Esophagus muscularis mucosa (tissue), 4 donors: Measurements from ENCODE around the gene RNU5B-1. TPM values are rescaled to one million over a fixed set of nuclear protein-coding genes. Genes with fewer than 3 reads are reported as not detected.

Source experiments
- DNase-seq: peaks from one replicate; pipeline ENCODE4 v3.0.0-alpha.2; 2017; ENCODE audit errors: extremely low spot score
- H3K27ac ChIP-seq, 4 donors: fragments of 200-600 bp; sonication (generic); replicated peaks in 1 of 4; 1 replicate in 3 of 4; 2 replicates in 1 of 4; pipeline ENCODE4 v1.5.1; 2016 to 2019; ENCODE audit warnings: mild to moderate bottlenecking in 1 of 4
- H3K27me3 ChIP-seq, 4 donors: fragments of 200-600 bp; sonication (generic); one replicate each; pipeline versions ENCODE4 v1.5.1 to v1.6.0; 2016 to 2019
- H3K36me3 ChIP-seq, 4 donors: fragments of 200-600 bp; sonication (generic); one replicate each; pipeline ENCODE4 v1.5.1; 2016 to 2019
- H3K4me1 ChIP-seq, 4 donors: fragments of 200-600 bp; sonication (generic); one replicate each; pipeline ENCODE4 v1.5.1; 2016 to 2019
- H3K4me3 ChIP-seq, 4 donors: fragments of 200-600 bp; sonication (generic); 1 replicate in 2 of 4; 2 replicates in 2 of 4; pipeline ENCODE4 v1.5.1; 2016 to 2019; ENCODE audit warnings: mild to moderate bottlenecking in 4 of 4, moderate library complexity in 1 of 4
- H3K9me3 ChIP-seq, 4 donors: fragments of 200-600 bp; sonication (generic); 1 replicate in 3 of 4; 2 replicates in 1 of 4; pipeline ENCODE4 v1.5.1; 2016 to 2019
- EP300 ChIP-seq: sonication (generic); formaldehyde crosslinking; IDR thresholded peaks from one replicate; pipeline ENCODE4 v1.6.1; 2017; ENCODE audit warnings: antibody characterized with exemption
- POLR2A ChIP-seq: fragments of 450-650 bp; IDR thresholded peaks from one replicate; pipeline ENCODE4 v1.6.1; 2017; ENCODE audit warnings: antibody characterized with exemption, moderate library complexity, mild to moderate bottlenecking, low read depth
- POLR2AphosphoS5 ChIP-seq, 2 donors: sonication (generic); formaldehyde crosslinking; IDR thresholded peaks; one replicate each; pipeline ENCODE4 v1.6.1; 2017; ENCODE audit warnings: antibody characterized with exemption in 2 of 2
- WGBS: methylation state at CpG from one replicate; pipeline ENCODE4 v1.1.5; 2018; 5-methylcytosine and 5-hydroxymethylcytosine counted together
- intact Hi-C: fragments of 100-400 bp; cut with DNase I; formaldehyde crosslinking; loops from one replicate; pipeline ENCODE4 v1.15.1; 2023
- total RNA-seq, 4 donors: library from RNA; depleted of rRNA; stranded (reverse); fragments of >200 nt; gene quantifications; one replicate each; pipeline versions ENCODE4 v1.1.0 to v1.2.1, GENCODE V29; 2016
- TF ChIP-seq, protein P1 (sequence below), 3 experiments: fragments of 200-600 bp in 2 of 3; fragments of 450-650 bp in 1 of 3; sonication (generic) in 2 of 3; IDR thresholded peaks; one replicate each; pipeline ENCODE4 v1.5.1; 2017 to 2019; ENCODE audit warnings: antibody characterized with exemption in 3 of 3, mild to moderate bottlenecking in 2 of 3, moderate library complexity in 1 of 3

The RNU5B-1 gene
- total RNA-seq, 4 donors from 2014 or later = not detected

DNA sequence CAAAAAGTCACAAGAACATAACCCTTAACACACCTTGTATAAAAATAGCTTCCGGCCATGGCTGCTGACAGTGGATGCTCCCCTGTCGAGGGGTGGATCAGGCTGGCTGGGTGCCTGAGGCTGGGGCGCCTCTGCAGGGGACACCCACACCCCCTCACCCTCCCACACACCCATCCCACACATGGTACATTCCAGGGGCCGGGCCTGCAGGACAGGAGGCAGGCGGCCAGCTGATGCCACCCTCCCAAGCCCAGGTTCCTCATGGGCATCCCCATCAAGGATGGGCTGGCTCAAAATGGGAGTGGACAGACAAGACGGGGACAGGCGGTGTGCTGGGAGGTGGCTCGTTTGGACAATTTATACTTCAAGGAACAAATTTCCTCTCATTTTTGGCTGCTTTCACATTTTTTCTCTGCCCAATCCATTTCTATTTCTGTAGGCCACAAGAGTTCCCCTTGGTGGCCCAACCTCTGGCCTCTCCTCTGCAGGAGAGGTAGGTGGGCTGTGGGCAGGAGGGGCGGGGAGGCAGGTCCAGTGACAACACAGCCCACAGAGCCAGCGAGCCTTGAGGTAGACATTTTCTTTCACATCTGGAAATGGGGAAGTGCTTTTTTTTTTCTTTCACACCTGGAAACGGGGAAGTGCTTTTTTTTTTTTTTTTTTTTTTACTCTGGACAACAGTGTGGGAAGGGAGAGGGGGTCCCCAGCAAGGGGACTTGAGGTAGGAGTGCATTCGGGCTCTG, 23.3 kb downstream of the RNU5B-1 start:
- DNase-seq = no peak
- no peak overlapping the region for H3K4me3 ChIP-seq
- peaks cover 0 to 3% (median 0%) of the 10 kb centered on the region in 4 donors for H3K27me3 ChIP-seq
- H3K27ac ChIP-seq = no peak overlapping the region
- WGBS = 87% methylated on average over 12 of the region's 12 CpGs
- intact Hi-C loops = no loop called here
- H3K36me3 ChIP-seq = no peaks in the 10 kb centered on the region
- H3K4me1 ChIP-seq = peaks cover 0 to 9% (median 4%) of the 10 kb centered on the region in 4 donors
- TF ChIP-seq, protein P1, sequence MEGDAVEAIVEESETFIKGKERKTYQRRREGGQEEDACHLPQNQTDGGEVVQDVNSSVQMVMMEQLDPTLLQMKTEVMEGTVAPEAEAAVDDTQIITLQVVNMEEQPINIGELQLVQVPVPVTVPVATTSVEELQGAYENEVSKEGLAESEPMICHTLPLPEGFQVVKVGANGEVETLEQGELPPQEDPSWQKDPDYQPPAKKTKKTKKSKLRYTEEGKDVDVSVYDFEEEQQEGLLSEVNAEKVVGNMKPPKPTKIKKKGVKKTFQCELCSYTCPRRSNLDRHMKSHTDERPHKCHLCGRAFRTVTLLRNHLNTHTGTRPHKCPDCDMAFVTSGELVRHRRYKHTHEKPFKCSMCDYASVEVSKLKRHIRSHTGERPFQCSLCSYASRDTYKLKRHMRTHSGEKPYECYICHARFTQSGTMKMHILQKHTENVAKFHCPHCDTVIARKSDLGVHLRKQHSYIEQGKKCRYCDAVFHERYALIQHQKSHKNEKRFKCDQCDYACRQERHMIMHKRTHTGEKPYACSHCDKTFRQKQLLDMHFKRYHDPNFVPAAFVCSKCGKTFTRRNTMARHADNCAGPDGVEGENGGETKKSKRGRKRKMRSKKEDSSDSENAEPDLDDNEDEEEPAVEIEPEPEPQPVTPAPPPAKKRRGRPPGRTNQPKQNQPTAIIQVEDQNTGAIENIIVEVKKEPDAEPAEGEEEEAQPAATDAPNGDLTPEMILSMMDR (IDR thresholded peaks at IDR 0.05) = no peak
- no peak for TF ChIP-seq POLR2A
- TF ChIP-seq EP300 = no peak
- no peak for TF ChIP-seq POLR2AphosphoS5 (IDR thresholded peaks at IDR 0.05)
- no peaks in the 10 kb centered on the region for H3K9me3 ChIP-seq

DNA sequence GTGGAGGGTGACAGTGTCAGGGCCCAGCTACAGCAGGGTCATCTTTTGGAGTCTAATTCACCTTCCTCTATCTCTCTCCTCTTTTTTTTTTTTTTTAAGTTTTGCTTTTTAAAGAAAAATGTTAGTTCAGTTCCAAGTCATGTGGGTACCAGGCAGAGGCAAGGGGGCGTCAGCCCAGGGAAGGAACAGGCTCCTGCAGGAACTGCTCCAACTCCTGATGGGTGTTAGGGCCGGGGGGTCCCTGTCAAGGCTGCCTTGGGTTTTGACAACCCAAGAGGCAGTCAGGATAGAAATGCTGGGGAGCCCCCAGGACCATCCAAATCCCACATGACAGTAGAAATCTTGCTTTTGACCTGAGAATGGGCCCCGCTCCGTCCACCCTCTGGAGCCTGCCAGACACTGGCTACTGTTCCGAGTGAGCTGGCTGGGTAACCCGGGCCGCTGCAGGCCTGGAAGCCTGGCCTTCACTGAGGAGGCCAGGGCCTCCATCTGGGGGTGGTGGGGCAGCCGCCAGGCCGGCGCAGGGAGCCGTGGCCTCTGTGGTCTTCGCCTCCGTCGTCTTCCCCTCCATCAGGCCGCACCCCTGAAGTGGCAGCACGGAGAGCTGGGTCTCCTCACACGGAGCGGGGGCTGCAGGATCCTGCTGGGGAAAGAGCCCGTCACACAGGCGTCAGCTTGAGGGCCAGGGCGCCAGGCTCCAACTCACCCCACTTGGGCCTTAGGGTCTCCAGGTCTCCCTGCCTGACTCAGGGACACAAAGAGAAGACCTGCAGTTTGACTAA, 24.2 kb downstream of the RNU5B-1 start:
- Histone ChIP-seq H3K36me3 (no peaks in the 10 kb centered on the region), H3K4me1 (peaks cover 0 to 4% (median 0%) of the 10 kb centered on the region in 4 donors), H3K9me3 (no peaks in the 10 kb centered on the region), H3K27ac (no peak overlapping the region), H3K27me3 (peaks cover 0 to 5% (median 0%) of the 10 kb centered on the region in 4 donors), H3K4me3 (no peak overlapping the region)
- no peak for DNase-seq
- TF ChIP-seq, protein P1 (IDR thresholded peaks at IDR 0.05) = no peak
- no peak for TF ChIP-seq POLR2A
- TF ChIP-seq POLR2AphosphoS5 (IDR thresholded peaks at IDR 0.05) = no peak
- TF ChIP-seq EP300 = no peak
- intact Hi-C loops = no loop called here
- 89% methylated on average over 9 of the region's 21 CpGs for WGBS

DNA sequence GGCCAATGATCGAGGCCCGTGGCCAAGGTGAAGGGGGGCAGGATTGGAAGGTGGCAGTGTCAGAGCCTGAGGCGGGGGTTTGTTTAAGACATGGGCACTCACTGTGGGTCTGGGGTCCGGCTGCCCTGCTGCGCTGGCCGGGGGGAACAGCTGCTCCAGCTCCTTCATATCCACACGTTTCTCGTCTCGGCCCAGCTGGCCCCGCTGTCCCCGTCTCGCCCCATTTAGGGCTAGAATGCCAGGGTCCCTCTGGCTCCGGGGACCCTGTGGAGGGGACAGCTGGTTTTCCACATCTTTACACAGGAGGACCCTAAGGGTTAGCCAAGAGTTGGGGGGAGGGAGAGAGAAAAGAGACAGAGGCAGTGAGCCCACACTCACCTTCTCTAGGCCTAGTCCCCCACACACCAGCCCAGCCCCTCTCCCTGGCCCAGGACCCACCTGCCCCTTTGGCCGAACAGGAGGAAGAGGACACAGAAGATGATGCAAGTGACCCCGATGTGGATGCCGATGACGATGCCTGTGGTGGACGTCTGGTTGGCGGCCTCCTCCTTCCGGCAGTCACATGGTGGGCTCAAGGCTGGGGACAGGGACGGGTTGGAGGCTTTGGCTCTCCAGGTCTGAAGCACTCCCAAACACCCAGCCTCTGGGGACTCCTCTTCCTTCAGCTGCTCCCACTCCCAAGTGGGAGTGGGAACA, 25.0 kb downstream of the RNU5B-1 start:
- DNase-seq = no peak
- H3K4me1 ChIP-seq = peaks cover 0 to 4% (median 0%) of the 10 kb centered on the region in 4 donors
- TF ChIP-seq EP300 = no peak
- TF ChIP-seq, protein P1 (IDR thresholded peaks at IDR 0.05) = no peak
- intact Hi-C loops = no loop called here
- H3K9me3 ChIP-seq = no peaks in the 10 kb centered on the region
- WGBS = 93% methylated on average over 21 of the region's 21 CpGs
- H3K27me3 ChIP-seq = peaks cover 0 to 8% (median 0%) of the 10 kb centered on the region in 4 donors
- H3K4me3 ChIP-seq = no peak overlapping the region
- no peaks in the 10 kb centered on the region for H3K36me3 ChIP-seq
- no peak overlapping the region for H3K27ac ChIP-seq

DNA sequence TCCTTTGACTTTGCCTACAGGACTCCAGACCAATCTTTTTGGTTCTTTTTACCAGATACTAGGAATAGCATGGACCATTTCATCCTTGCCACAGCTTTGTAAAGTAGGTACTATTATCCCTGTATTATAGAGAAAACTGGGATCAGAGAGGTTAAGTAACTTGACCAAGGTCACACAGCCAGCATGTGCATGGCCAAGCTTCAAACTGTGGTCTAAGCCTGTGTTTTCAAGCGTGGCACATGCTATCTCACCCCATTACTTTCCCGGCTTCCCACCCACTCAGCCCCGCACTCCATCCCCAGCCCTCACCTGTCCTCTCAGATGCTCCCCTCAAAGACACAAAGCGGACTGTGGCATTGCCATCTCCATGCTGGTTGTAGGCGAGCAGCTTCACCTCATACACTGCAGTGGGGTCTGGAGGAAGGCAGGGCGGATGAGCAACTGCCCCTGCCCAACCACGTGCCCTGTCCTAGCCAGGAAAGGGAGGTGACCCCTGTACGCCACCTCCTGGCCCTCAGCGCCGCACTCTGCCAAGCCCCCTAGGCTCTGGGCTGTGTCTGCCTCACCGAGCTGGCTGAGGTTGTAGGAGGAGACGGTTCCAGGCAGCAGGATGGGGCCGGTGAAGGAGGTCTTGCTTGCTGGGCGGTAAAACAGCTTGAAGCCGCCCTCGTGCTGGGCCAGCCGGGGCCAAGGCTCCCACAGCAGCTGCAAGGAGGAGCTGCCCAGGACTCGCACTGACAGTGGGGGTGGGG, 25.7 kb downstream of the RNU5B-1 start:
- intact Hi-C loops = no loop called here
- WGBS = 89% methylated on average over 15 of the region's 18 CpGs
- Histone ChIP-seq H3K4me3 (no peak overlapping the region), H3K36me3 (no peaks in the 10 kb centered on the region), H3K4me1 (peaks cover 0 to 4% (median 0%) of the 10 kb centered on the region in 4 donors), H3K27me3 (peaks cover 0 to 11% (median 0%) of the 10 kb centered on the region in 4 donors), H3K9me3 (no peaks in the 10 kb centered on the region), H3K27ac (no peak overlapping the region)
- DNase-seq = no peak
- TF ChIP-seq, protein P1 (IDR thresholded peaks at IDR 0.05) = no peak
- TF ChIP-seq POLR2A (no peak), POLR2AphosphoS5 (IDR thresholded peaks at IDR 0.05) (no peak), EP300 (no peak)
